ENCODE measurements around the gene GAK.

GRCh38 chr4:874056-874455 is 58.1 kb downstream of the GAK start:
- TF ChIP-seq POLR2A (IDR thresholded peaks at IDR 0.05) (no peak), EP300 (IDR thresholded peaks at IDR 0.05) (no peak), CTCF (IDR thresholded peaks at IDR 0.05) (no peak), POLR2AphosphoS5 (IDR thresholded peaks at IDR 0.05) (no peak)
